KMS-11 (cell line): ENCODE data around the gene EEF1AKMT3.

Source experiments
- H2AFZ ChIP-seq: fragments of 200-600 bp; sonication (generic); 2 replicates; pipeline ENCODE4 v1.6.1; 2016; ENCODE audit warnings: antibody characterized with exemption, mixed run types, low read depth
- H3K27ac ChIP-seq: fragments of 200-600 bp; sonication (generic); 2 replicates; pipeline ENCODE4 v1.6.1; 2016; ENCODE audit warnings: mild to moderate bottlenecking, mixed run types
- H3K27me3 ChIP-seq: fragments of 200-600 bp; sonication (generic); 2 replicates; pipeline ENCODE4 v1.6.1; 2017; ENCODE audit warnings: mild to moderate bottlenecking, low read depth, mixed run types, moderate library complexity; ENCODE audit not compliant: insufficient read depth
- H3K36me3 ChIP-seq: fragments of 200-600 bp; sonication (generic); 2 replicates; pipeline ENCODE4 v1.6.1; 2017; ENCODE audit warnings: mild to moderate bottlenecking, mixed run types; ENCODE audit not compliant: insufficient read depth
- H3K4me1 ChIP-seq: fragments of 200-600 bp; sonication (generic); 2 replicates; pipeline ENCODE4 v1.6.1; 2016; ENCODE audit warnings: mild to moderate bottlenecking, low read depth, mixed run types; ENCODE audit not compliant: poor library complexity, severe bottlenecking
- H3K4me2 ChIP-seq: fragments of 200-600 bp; sonication (generic); 2 replicates; pipeline ENCODE4 v1.7.0; 2016; ENCODE audit warnings: mild to moderate bottlenecking, mixed run types
- H3K4me3 ChIP-seq: fragments of 200-600 bp; sonication (generic); IDR thresholded peaks from 2 replicates; pipeline ENCODE4 v1.6.1; 2017; ENCODE audit warnings: low read depth, low read length, mixed read lengths; ENCODE audit not compliant: insufficient read depth
- H3K79me2 ChIP-seq: fragments of 200-600 bp; sonication (generic); 2 replicates; pipeline ENCODE4 v1.6.1; 2016; ENCODE audit warnings: low read depth, mixed run types; ENCODE audit not compliant: insufficient read depth
- H3K9ac ChIP-seq: fragments of 200-600 bp; sonication (generic); 2 replicates; pipeline ENCODE4 v1.6.1; 2016; ENCODE audit warnings: mild to moderate bottlenecking, mixed run types
- H4K20me1 ChIP-seq: fragments of 200-600 bp; sonication (generic); 2 replicates; pipeline ENCODE4 v1.6.1; 2016; ENCODE audit warnings: mild to moderate bottlenecking, mixed run types; ENCODE audit not compliant: insufficient read depth
- CTCF ChIP-seq: fragments of 200-600 bp; sonication (generic); conservative IDR thresholded peaks from 2 replicates; pipeline ENCODE4 v1.6.1; 2017; ENCODE audit warnings: low read depth, mild to moderate bottlenecking, antibody characterized with exemption, low read length, moderate library complexity, mixed read lengths

The EEF1AKMT3 gene

GRCh38 chr12:57775563-57776246 is 3.3 kb downstream of the EEF1AKMT3 start:
- Histone ChIP-seq H3K9ac (no peak overlapping the region), H3K27me3 (no peaks in the 10 kb centered on the region), H3K27ac (no peak overlapping the region), H2AFZ (no peak overlapping the region), H3K4me3 (no peak overlapping the region), H3K79me2 (peaks cover 11% of the 10 kb centered on the region; the same call in 1 of the 2 replicates), H3K36me3 (no peaks in the 10 kb centered on the region), H3K4me2 (no peak overlapping the region), H4K20me1 (no peaks in the 10 kb centered on the region), H3K4me1 (peaks cover 18% of the 10 kb centered on the region)
- peak; percentile 51; the same call in 1 of the 2 replicates for TF ChIP-seq CTCF

GRCh38 chr12:57776247-57776587 is 3.8 kb downstream of the EEF1AKMT3 start:
- no peak overlapping the region for H3K9ac ChIP-seq
- TF ChIP-seq CTCF = no peak; the same call in 1 of the 2 replicates
- no peak overlapping the region for H3K4me2 ChIP-seq
- no peaks in the 10 kb centered on the region for H3K36me3 ChIP-seq
- H3K4me1 ChIP-seq = peaks cover 13% of the 10 kb centered on the region
- no peak overlapping the region for H3K27ac ChIP-seq
- H3K4me3 ChIP-seq = no peak overlapping the region
- H4K20me1 ChIP-seq = no peaks in the 10 kb centered on the region
- H3K79me2 ChIP-seq = 0 out of 2 replicates have a peak, but pooled peaks cover 8% of the 10 kb centered on the region
- no peak overlapping the region for H2AFZ ChIP-seq
- no peaks in the 10 kb centered on the region for H3K27me3 ChIP-seq

GRCh38 chr12:57777367-57777766 is 5.0 kb downstream of the EEF1AKMT3 start:
- peaks cover 20% of the 10 kb centered on the region for H3K4me1 ChIP-seq
- no peak for TF ChIP-seq CTCF
- no peak overlapping the region for H3K4me3 ChIP-seq
- H3K79me2 ChIP-seq = 0 out of 2 replicates have a peak, but pooled peaks cover 8% of the 10 kb centered on the region
- H3K9ac ChIP-seq = no peak overlapping the region
- no peak overlapping the region for H3K4me2 ChIP-seq
- no peaks in the 10 kb centered on the region for H3K36me3 ChIP-seq
- H4K20me1 ChIP-seq = no peaks in the 10 kb centered on the region
- H3K27ac ChIP-seq = no peak overlapping the region
- no peaks in the 10 kb centered on the region for H3K27me3 ChIP-seq
- H2AFZ ChIP-seq = no peak overlapping the region

GRCh38 chr12:57777911-57778310 is 5.5 kb downstream of the EEF1AKMT3 start:
- H2AFZ ChIP-seq = no peak overlapping the region
- H3K36me3 ChIP-seq = no peaks in the 10 kb centered on the region

More at GRCh38 chr12:57777911-57778310, 5.5 kb downstream of the EEF1AKMT3 start:
- Histone ChIP-seq H3K79me2 (peaks cover 10% of the 10 kb centered on the region), H3K27me3 (no peaks in the 10 kb centered on the region), H3K9ac (no peak overlapping the region), H4K20me1 (no peaks in the 10 kb centered on the region), H3K4me1 (peaks cover 20% of the 10 kb centered on the region), H3K4me2 (no peak overlapping the region), H3K4me3 (no peak overlapping the region), H3K27ac (no peak overlapping the region)
- TF ChIP-seq CTCF = no peak
